ENCODE measurements around the gene NHP2.

The NHP2 gene

DNA sequence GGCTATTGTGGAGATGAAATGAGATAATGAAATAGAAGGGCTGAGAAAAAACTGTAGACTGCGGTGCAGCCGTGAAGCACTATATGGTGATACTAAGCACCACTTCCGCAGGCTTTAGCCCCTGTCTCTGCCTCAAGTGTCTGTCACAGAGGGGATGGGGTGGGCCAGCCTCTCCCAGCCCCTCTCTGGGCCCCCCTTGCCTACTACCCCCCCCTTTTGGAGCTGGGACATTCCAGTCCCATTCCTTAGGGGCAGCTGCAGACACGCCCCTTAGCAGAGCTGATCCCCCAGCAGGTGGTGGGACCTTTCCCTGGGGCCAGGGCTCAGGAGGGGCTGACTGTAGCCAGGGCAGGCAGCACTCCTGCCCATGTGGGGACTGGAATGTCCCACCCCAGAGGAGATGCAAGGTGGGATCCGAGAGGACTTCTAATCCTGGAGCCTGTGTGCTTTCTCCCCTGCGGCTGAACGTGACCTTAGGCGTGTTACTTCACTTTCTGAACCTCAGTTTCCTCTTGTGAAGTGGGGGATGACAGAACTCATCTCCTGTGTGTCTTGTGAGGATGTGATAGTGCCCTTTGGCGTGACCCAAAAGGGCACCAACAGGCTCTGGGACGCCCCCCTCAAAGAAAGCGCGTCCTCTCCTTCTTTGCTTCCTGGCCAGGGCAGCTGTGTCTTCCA, 38.4 kb downstream of the NHP2 start:
- in situ Hi-C loops (cut with MboI; ENCODE audit: low sequenced_read_pairs), result no loop called here

DNA sequence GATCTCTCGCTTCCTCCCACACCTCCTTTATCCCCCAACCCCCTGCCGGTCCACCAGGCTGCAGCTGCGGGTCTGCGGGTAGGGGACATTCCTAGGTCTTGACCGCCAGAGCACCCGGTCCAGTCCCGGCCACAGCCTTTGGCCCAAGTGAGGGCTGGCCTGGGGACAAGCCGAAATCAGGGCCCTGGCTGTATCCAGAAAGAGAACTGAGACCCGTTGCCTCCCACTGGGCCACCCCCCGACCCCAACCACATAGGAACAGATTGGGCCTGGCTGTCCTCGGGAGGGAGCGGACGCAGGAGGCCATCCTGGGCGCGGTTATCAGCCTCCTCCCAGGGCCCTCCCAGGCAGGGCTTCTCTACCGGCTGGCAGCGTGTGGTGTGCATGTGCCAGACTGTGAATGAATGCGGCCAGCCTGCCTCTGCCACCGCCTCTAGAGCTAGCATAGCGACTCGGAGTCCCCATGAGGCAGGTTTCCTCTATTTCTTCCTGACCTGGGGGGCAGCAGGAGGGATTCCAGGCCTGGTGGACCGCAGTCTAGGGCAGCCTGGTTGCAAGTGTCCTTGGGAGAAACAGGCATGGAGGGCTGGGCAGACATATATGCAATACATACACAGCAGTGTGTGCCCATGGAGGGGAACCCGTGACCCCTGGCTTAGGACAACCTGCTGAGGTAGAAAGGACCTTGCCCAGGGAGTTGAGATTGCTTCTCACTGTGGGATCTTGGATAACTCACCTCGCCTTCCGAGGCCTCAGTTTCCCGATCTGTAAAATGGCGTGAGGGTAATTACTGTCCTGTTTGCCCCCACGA, 39.2 kb downstream of the NHP2 start:
- in situ Hi-C loops (cut with MboI; ENCODE audit: low sequenced_read_pairs), result no loop called here

DNA sequence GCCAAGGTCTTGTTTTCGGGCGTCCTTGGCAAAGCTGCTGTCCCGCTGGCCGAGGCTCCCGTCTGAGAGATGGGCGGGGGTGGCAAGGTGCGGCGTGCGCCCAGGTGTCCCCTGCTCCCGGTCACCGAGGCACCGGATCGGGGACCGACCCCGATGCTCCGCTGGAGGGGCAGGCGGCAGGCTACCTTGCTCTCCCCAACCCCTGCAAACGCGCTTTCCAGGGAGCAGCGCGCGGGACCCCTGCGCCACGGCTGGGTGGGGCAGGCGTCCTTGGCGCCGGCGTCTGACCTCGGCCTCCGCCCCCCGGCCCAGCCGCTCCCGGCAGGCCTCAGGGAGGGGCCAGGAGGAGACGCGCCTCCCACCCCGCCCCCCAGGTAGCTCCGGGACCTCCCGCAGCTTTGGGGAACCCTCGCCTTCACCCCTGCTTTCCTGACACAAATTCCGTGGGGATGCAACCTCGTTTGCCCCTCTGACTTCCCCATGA, 39.8 kb downstream of the NHP2 start:
- in situ Hi-C loops (cut with MboI; ENCODE audit: low sequenced_read_pairs), result no loop called here

- in situ Hi-C loops (cut with MboI; ENCODE audit: low sequenced_read_pairs), result no loop called here
These were observed 40.4 kb downstream of the NHP2 start, which contains the start of gene N4BP3 for GRCh38 chr5:178113141-178113787. Gene N4BP3, plus strand, starts transcription at chr5:178113532. Its CDS starts 6,052 bp downstream, at chr5:178119584.

GRCh38 chr5:178112545-178112944, 41.1 kb downstream of the NHP2 start:
- in situ Hi-C loops (cut with MboI; ENCODE audit: low sequenced_read_pairs), result no loop called here

- in situ Hi-C loops (cut with MboI; ENCODE audit: low sequenced_read_pairs), result no loop called here
These were observed 41.8 kb downstream of the NHP2 start for GRCh38 chr5:178111925-178112324.

DNA sequence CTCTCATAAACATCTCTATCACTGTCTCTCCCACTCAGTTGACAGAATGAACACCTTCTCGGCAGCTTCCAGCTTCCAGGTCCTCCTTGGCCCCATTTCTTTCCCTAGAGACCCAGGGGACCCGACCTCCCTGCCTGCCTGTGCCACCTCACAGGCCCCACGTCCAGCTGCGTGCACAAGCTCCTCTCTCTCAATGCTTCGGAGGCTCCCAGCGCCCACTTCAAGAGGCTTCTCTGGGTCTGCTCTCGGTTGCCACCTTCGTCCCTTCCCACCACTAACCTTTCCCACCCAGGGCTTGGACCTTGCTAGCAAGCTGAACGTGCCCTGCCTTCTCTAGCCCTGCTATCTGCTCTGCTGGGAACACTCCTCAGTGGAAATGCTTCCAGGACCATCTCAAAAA, 43.2 kb downstream of the NHP2 start:
- in situ Hi-C loops (cut with MboI; ENCODE audit: low sequenced_read_pairs), result no loop called here

DNA sequence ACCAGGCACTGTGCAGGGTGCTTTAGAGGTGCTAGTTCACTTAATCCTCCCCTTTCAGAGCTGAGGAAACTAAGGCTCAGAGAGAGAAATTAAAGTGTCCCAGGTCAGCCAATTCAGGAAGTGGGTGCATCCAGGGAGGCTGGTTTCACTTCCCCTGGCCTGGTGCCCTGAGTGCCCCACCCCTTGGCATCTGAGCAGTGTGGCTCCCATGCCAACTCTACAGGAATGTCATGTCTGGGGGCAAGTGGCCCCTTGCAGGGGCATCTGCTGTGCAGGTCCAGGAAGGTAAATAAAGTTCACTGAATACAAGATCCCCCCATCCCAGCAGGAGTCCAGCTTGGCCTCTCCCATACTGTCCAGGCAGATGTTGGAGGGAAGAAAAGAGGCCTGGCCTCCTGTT, 44.7 kb downstream of the NHP2 start:
- in situ Hi-C loops (cut with MboI; ENCODE audit: low sequenced_read_pairs), result no loop called here

DNA sequence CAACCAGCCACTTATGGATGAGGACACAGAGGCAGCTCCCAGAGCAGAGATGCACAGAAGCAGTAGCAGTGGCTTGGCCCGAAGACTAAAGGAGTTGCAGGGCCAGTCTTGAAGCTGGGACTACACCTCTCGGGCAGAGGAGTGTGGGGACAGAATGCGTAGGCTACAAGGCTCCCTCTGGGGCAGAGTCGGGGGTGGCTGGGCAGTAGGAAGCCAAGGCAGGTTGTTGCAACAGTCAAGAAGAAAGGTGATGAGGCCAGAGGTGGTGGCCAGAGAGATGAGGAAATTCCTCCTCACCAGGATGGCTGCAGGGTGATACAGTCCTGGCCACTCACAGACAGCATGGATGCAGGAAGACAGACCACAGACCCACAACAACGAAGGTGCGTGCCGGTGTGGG, 45.2 kb downstream of the NHP2 start:
- in situ Hi-C loops (cut with MboI; ENCODE audit: low sequenced_read_pairs), result no loop called here

DNA sequence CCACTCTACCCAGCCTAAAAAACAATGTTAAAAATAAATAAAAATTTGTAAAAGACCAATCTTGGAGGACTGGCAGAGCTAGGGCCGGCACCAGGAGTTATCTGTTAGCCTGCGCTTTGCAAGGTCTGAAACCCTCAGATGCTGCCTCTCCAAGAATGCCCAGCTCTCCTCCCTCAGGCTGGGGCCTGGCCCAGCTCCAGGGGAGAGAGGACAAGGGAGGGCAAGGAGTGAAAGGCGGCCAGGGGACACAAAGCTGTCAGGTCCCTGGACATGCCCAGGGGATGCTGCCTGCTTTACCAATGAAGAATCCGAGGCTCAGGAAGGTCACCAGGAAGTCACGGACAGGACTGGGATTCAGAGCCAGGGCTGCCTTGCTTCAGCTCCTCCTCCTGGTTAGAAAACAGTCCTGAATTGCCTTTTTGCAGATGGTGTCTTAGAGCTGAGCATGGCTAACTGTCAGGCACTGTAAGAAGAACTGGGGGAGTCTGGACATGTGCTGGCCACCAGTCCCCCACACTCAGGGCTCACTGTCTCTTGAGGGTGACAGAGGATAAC, 45.9 kb downstream of the NHP2 start:
- in situ Hi-C loops (cut with MboI; ENCODE audit: low sequenced_read_pairs), result no loop called here

GRCh38 chr5:178106556-178107239, 47.0 kb downstream of the NHP2 start:
- in situ Hi-C loops (cut with MboI; ENCODE audit: low sequenced_read_pairs), result no loop called here

- in situ Hi-C loops (cut with MboI; ENCODE audit: low sequenced_read_pairs), result no loop called here
These were observed 47.6 kb downstream of the NHP2 start for GRCh38 chr5:178106086-178106485.

DNA sequence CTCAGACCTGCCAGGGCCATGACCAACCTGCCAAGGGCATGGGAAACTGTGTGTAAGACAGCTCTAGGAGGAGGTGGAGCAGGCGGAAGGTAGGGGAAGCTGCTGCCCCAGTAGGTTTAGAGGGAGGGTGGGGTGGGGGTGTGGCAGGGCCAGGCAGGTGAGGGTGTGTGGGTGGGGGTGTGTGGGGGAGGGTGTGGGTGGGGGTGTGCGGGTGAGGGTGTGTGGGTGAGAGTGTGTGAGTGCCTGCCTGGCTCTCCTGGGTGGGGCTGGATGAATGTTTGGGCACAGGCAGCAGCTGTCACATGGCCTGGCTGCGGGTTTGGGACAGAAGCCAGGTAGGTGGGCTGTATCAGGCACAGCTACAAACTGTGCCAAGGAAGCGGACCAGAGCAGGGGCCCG, 49.2 kb downstream of the NHP2 start:
- in situ Hi-C loops (cut with MboI; ENCODE audit: low sequenced_read_pairs), result no loop called here

- in situ Hi-C loops (cut with MboI; ENCODE audit: low sequenced_read_pairs), result no loop called here
These were observed 50.1 kb downstream of the NHP2 start for GRCh38 chr5:178103612-178104011.
